Stimulated activated CD8-positive, alpha-beta memory T cell treated with anti-CD3 and anti-CD28 coated beads, Interleukin-7, amount 100 ng/mL, for 1 hour (primary cell): Measurements from ENCODE around the gene CLASP1.
"Not testable (repeated sequence)": the region's sequence is repeated elsewhere in the genome, so short reads cannot be mapped to it uniquely, and the experiment has no call there.

Experiments
- DNase-seq, 2 donors: peaks; one replicate each; pipeline ENCODE4 v3.0.0-alpha.2; 2020; ENCODE audit warnings: low read depth in 2 of 2

Gene CLASP1

GRCh38 chr2:121475811-121476571 is 173.3 kb downstream of the CLASP1 start:
- no peak for DNase-seq

GRCh38 chr2:121473512-121473911 is 175.8 kb downstream of the CLASP1 start:
- no peak for DNase-seq

- DNase-seq = no peak
Measured at GRCh38 chr2:121472470-121472993, 176.7 kb downstream of the CLASP1 start.

- DNase-seq = no peak
Measured at GRCh38 chr2:121471532-121472469, 177.5 kb downstream of the CLASP1 start.

GRCh38 chr2:121470917-121471316 is 178.3 kb downstream of the CLASP1 start:
- no peak for DNase-seq

- no peak for DNase-seq
Measured at GRCh38 chr2:121469356-121469755, 179.9 kb downstream of the CLASP1 start.

GRCh38 chr2:121468936-121469335 is 180.3 kb downstream of the CLASP1 start:
- no peak for DNase-seq

- DNase-seq = no peak
Measured at GRCh38 chr2:121459291-121459690, 190.0 kb downstream of the CLASP1 start.

GRCh38 chr2:121456325-121456724 is 192.9 kb downstream of the CLASP1 start:
- no peak for DNase-seq

GRCh38 chr2:121455446-121455845 is 193.8 kb downstream of the CLASP1 start:
- DNase-seq = no peak

- no peak for DNase-seq
Measured at GRCh38 chr2:121454549-121455090, 194.6 kb downstream of the CLASP1 start.

- DNase-seq = no peak
Measured at GRCh38 chr2:121451398-121451797, 197.9 kb downstream of the CLASP1 start.

- DNase-seq = no peak
Measured at GRCh38 chr2:121450301-121450700, 199.0 kb downstream of the CLASP1 start.

GRCh38 chr2:121446647-121447241 is 202.5 kb downstream of the CLASP1 start:
- DNase-seq = no peak

- no peak for DNase-seq
Measured at GRCh38 chr2:121442889-121443288, 206.4 kb downstream of the CLASP1 start.

GRCh38 chr2:121438290-121438689 is 211.0 kb downstream of the CLASP1 start:
- DNase-seq = not testable (repeated sequence)

GRCh38 chr2:121436918-121437317 is 212.3 kb downstream of the CLASP1 start:
- no peak for DNase-seq

GRCh38 chr2:121435790-121436189 is 213.5 kb downstream of the CLASP1 start:
- no peak for DNase-seq

GRCh38 chr2:121431214-121431613 is 218.0 kb downstream of the CLASP1 start:
- DNase-seq = no peak

GRCh38 chr2:121429927-121430520 is 219.2 kb downstream of the CLASP1 start:
- no peak for DNase-seq

GRCh38 chr2:121429119-121429903 is 220.0 kb downstream of the CLASP1 start:
- no peak for DNase-seq
